K562 (cell line): ENCODE data around the gene CTXND1.

Source experiments
- CTCF ChIP-seq, 3 experiments: IDR thresholded peaks in 2 of 3; conservative IDR thresholded peaks in 1 of 3; 2 replicates each; pipeline ENCODE4 v1.5.1; 2011 to 2012; ENCODE audit warnings: low read length in 3 of 3, mild to moderate bottlenecking in 3 of 3, control low read depth in 2 of 3, improper control_type of control experiment in 1 of 3, inconsistent platforms in 1 of 3, low read depth in 1 of 3, mixed read lengths in 1 of 3, moderate library complexity in 1 of 3; ENCODE audit not compliant: insufficient read depth in 2 of 3
- NCOA1 ChIP-seq: fragments of 450-650 bp; IDR thresholded peaks from 2 replicates; pipeline ENCODE4 v1.6.1; 2016; ENCODE audit warnings: low read depth

- no peak for TF ChIP-seq CTCF (IDR thresholded peaks at IDR 0.05 in 2 of 3, conservative IDR thresholded peaks at IDR 0.05 in 1 of 3; ENCODE audit: insufficient read depth in 2 of 3, low read depth in 1 of 3, low read length in 3 of 3)
- TF ChIP-seq NCOA1, result no peak
These were observed 1.2 kb downstream of the CTXND1 start for GRCh38 chr15:80250614-80251427.
